GM13976 (cell line): ENCODE data around the gene BLID.

ENCODE experiments used
- DNase-seq: peaks from one replicate; pipeline ENCODE4 v3.0.0; 2012; ENCODE audit warnings: low spot score
- in situ Hi-C: fragments of 300-500 bp; cut with MboI; formaldehyde crosslinking; loops from one replicate; pipeline ENCODE4 v1.12.0; 2022; ENCODE audit warnings: low sequenced_read_pairs, mixed read lengths, inconsistent platforms; ENCODE audit not compliant: unreplicated experiment
- TF ChIP-seq, protein P1 (sequence below): IDR thresholded peaks from 2 replicates; pipeline ENCODE4 v1.5.1; 2012; ENCODE audit warnings: borderline replicate concordance, mild to moderate bottlenecking; ENCODE audit not compliant: insufficient read depth; ENCODE audit errors: extremely low read depth, missing control alignments, control extremely low read depth

BLID gene

DNA sequence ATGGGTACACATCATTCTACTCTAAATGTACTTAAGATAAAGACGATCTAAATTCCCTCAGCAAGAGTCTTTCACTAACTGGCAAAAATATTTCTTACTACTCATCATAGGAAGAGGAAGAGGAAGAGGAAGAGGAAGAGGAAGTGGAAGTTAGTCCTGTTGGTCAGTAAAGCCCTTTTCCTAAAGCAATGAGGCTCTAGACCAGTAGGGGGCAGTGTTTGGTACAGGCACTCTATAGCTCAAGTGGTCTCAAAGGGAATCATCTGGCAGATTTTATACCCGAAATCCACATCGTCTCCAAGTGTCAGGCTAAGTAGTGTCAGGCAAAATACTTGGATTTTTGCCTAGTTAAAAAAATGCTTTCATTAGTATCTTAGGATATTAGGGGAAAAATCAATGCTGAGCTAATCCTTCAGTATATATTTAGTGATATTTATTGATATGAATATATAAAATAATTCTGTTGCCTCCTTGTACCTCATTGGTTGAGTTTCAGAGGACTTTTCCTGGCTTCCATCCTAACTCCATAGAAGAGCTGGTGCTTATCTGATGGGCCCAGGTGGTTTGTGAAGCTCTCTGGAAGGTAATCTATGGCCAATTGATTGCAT, 7.7 kb downstream of the BLID start:
- TF ChIP-seq, protein P1, sequence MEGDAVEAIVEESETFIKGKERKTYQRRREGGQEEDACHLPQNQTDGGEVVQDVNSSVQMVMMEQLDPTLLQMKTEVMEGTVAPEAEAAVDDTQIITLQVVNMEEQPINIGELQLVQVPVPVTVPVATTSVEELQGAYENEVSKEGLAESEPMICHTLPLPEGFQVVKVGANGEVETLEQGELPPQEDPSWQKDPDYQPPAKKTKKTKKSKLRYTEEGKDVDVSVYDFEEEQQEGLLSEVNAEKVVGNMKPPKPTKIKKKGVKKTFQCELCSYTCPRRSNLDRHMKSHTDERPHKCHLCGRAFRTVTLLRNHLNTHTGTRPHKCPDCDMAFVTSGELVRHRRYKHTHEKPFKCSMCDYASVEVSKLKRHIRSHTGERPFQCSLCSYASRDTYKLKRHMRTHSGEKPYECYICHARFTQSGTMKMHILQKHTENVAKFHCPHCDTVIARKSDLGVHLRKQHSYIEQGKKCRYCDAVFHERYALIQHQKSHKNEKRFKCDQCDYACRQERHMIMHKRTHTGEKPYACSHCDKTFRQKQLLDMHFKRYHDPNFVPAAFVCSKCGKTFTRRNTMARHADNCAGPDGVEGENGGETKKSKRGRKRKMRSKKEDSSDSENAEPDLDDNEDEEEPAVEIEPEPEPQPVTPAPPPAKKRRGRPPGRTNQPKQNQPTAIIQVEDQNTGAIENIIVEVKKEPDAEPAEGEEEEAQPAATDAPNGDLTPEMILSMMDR: peak; percentile 38
- in situ Hi-C loops: no loop called here
- peak; percentile 24 for DNase-seq

DNA sequence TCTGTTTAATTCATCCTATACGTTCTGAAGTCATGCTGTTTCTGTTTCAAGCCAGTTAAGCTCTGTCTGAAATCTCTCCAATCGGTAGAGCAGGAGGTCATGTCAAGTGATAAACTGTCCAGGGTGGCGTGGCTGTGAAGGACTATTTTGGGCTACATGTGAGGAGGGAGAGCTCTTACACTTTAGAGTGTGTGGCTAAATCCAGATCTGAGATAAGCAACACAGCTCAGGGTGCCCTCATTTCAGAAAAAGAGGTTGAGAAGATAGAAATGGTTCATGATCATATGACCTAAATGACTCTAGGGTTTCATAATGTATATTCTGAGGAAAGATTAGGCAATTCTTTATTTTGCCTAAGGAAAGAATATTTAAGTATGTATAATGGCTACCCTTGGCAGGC, 8.4 kb downstream of the BLID start:
- in situ Hi-C loops: no loop called here
- TF ChIP-seq, protein P1: no peak
- DNase-seq: no peak

DNA sequence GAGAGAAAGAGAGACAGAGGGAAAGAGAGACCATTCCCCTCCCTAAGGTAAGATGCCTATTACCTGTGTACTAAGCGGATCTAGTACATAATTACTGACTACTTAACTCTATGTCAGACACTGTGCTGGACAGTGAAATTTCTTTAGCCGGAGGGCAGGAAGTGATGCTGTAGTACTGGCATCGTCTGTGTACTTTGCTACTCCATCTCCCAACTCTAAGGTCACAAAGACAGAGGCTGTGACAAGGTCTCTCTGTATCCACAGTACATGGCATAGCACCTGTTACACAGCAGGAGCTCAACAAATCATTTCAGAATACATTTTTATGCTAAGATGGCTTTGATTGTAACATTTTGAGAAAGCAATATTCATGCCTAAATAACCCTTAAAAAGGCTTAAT, 9.0 kb downstream of the BLID start:
- in situ Hi-C loops: no loop called here
- TF ChIP-seq, protein P1: no peak
- DNase-seq: no peak

DNA sequence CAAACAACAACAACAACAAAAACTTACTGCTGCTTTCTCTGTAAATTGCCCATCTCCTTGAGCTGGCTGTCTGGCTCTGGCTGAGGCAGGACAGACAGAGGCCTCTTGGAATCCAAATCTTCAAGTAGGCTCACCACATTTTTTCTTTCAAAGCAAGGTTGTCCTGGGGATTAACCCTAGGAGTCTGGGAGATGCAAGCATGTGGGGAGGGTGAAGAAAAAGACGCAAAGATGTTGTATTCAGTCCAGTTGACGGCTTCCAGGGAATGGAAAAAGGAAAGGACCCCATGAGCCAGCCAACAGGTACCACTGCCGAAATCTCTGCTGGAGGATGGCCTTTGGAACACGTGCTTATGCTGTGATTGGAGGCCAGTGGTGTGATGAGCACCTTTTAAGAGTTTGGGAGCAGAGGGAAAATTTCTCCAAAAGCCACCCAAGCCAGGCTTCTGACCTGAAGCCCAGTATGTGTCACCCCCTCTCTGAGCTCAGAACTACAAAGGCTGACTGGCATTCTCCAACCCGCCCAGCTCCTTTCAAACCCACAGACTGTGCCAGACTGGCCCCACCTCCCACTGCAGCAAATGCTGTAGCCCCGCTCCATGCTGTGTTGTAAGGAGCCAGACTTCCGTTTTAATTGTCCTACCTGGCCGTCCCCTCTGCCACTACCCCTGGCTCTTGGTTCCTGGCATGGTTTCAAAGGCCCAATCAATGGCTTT, 10.8 kb downstream of the BLID start:
- in situ Hi-C loops: no loop called here
- TF ChIP-seq, protein P1: no peak
- no peak for DNase-seq

DNA sequence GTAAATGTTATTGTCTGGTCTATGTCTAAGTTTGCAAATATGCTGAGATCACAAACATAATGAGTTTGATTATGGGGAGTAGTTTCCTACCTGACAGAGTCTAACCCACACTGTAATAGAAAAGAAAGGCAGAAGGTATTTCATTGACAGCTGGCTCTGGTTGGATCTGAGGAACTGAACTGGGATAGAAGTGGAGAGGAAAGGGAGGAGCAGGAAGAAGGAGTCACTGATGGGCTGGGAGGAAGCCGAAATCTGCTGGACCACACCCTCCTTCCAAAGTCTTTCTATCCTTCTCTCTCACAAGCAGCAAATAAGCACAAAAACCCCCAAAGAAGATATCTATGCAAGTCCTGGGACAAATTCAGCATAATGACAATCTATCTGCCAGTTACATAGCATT, 11.7 kb downstream of the BLID start:
- in situ Hi-C loops: no loop called here
- TF ChIP-seq, protein P1: no peak
- DNase-seq: no peak

DNA sequence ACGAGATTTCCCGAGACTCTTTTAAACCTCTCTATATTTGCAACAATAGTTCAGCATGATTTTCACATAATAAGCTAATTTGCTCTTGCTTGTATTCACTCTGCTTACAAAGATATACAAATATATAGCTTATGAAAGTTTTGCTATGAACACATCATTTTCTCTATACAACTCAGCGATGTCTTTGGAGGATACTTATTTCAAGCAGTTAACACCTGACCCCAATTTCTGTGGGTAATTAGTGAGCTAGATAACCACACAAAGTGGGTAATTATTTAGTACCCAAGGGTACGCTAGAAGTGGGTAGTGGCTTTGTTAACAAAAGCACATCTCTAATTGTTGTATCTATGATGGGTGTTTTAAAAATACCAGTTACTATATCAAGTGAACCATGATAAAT, 12.3 kb downstream of the BLID start:
- no peak for DNase-seq
- TF ChIP-seq, protein P1: no peak
- in situ Hi-C loops: no loop called here

DNA sequence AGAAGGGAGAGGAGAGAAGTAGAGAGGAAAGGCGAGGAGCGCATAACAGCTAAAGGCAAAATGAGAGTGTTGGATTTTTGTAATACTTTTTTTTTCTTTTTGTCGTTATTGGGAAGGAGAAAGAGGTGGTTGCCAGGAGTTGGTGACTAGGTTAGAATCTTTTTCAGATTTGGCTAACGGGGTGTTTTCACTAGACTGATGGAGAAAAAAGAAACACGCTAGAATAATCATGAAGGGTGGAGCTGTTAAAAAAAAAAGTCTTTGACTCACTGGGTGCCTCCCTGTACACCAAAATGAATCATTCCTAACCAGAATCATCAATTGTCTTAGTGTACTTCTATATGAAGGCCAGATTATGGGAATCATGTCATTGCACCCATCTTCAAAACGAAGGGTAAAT, 12.7 kb downstream of the BLID start:
- DNase-seq: no peak
- TF ChIP-seq, protein P1: no peak

More for the DNA sequence above, 12.7 kb downstream of the BLID start:
- in situ Hi-C loops: no loop called here
